NCI-H146 (cell line): ENCODE data around the gene LUZP2.
A peak's percentile ranks its signal among the peaks of the same experiment; 100 is the strongest.

Source experiments
- DNase-seq: peaks from one replicate; lab custom pipeline; 2025; lab: John Stamatoyannopoulos, UW

The LUZP2 gene

DNA sequence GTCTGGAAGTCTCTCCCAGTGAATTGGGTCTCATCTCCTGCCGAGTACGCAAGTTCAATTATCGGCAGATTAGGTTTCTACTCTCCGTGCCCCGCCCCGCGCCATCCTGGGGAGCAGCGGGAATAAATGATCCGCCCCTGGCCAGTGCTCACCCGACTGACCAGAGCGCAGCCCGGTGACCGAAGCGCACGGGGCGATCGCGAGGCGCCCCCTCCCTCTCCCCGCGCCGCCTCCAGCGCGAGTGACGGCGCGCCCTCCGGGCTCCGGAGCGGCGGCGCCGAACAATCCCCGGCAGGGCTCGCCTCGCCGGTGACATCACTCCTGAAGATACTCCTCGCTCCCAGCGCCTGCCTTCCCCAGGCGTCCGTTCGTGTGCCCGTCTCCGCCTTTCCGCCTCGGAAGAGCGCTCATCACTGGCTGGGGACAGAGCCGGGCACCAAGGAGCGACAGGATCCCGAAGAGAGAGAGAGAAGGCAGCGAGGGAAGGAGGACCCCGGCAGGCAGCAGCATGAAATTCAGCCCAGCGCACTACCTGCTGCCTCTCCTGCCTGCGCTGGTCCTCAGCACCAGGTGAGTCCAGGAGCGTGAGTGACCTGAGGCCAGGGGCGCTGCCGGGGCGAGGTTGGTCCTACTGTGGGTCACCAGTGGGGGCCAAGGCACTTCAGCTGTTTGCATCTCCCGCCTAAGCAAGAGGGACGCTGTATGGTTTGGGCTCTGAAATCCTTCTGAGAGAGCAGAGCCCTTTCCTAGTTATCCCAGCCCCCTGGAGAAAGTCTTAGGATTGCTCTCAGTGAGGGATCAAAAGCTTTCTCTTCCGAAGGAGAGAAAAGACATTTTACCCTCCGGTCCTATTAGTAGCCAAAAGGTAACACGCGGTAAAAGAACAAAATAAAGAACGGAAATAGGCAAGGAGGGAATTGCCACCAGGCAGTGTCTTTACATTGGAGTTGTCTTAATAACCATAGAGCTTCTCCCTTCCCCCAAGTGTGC is at the start of gene LUZP2:
Gene LUZP2, plus strand, starts transcription at position 318 of the 990 bp plus-strand sequence.
- DNase-seq = peak; percentile 33

DNA sequence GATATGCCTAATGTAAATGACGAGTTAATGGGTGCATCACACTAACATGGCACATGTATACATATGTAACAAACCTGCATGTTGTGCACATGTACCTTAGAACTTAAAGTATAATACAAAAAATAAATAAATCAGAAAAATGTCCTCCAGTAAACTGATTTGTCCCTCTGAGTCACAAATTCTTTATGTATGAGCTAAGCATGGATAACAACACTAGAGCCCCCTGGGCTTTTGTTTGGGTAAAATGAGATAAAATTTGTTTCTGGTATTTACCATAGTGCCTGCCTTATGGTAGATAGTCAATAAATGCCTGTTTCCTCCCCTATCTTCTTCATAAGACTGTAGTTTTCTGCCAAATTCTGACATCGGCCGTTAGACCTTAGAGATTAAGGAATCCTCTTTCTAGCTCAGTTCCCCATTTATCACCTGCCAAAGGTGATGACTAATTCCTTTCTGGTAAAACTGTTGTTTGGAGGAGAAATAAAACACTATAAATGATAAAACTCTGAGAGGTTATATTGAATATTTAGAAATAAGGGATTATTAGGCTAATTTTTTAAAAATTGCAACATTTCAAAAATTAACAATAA is 43.6 kb upstream of the LUZP2 start:
- DNase-seq = no peak

DNA sequence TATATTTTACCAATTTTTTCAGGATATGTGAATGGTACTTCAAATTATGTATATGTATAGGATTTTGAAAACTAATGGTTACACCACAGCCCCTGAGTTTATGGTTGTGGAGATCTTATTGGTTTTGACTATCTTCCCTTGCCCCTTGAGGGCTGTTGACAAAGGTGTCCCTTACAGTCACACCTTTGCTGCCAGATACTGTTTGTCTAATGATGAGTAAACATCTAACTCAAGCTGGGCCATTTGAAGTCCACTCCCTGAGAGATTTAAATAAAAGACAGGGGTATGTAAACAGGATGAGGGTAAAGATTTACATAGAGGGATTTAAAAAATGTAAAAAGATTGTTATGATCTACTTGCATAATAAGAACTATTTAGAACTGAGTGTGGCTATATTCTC is 38.9 kb upstream of the LUZP2 start:
- DNase-seq = no peak

DNA sequence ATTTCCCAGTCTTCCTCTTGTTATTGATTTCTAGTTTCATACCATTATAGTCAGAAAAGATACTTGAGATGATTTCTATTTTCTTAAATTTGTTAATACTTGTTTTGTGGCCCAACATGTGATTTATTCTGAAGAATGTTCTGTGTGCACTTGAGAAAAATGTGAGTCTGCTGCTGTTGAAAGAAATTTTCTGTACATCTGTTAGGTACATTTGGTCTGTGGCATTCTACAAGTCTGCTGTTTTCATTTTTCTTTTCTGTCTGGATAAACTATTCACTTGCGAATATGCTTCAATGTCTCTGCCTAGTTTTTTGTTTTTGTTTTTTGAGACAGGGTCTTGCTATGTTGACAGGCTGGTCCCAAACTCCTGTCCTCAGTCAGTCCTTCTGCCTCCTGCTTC is 26.4 kb upstream of the LUZP2 start:
- DNase-seq = no peak

DNA sequence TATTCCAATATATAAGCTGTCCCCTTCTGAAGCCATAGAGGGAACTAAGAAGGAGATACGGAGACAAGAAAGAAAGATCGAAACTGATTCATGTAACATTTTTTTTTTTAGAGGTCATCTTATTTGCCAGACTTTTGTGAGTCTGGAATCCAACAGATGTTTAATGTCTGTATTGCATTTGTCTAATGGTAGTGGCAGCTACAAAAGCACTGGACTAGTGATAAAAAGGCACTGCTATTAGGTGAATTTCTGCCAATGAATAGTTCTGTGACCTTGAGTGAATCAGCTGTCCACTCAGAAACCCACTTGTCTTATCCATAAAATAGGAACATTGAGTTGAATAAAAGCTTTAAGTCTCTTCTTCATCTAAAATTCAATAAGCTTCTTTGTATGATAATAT is 25.8 kb upstream of the LUZP2 start:
- DNase-seq = no peak

DNA sequence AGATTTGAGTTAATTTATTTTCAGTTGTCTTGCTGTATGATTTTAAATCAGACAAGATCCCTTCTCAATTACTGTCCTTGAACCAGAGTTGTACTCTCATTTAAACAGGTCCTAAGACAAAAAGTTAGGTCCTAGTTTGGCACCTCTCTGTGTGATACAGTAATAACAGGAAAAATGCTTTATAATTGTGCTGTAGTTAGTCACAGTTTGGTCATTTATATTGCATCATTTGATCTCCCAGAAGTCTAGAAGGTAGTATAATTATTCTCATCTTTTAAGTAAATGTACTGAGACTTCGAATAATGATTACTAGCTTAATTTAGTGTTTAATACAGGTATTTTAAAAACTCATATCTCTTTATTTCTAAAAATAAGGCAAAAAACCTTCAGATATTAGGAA is 18.1 kb upstream of the LUZP2 start:
- DNase-seq = no peak

DNA sequence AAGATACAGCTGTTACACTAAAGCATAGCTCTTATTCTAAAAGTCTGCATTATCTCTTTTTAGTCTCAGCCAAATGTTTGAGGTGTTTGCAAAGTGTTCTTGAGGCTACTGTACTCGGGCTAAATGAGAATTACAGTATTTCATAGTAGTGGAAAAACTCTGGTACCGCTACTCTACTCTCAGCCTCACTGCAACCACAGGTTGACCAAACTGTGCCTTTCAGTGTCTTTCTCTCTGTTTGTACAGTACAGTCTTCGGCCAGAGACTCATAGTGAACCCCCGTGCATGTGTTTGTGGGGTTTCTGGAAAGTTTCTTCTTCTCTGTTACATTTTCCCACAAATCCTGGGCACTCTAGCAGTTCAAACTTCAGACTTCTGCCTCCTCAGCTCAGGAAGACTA is 7.4 kb upstream of the LUZP2 start:
- DNase-seq = no peak

DNA sequence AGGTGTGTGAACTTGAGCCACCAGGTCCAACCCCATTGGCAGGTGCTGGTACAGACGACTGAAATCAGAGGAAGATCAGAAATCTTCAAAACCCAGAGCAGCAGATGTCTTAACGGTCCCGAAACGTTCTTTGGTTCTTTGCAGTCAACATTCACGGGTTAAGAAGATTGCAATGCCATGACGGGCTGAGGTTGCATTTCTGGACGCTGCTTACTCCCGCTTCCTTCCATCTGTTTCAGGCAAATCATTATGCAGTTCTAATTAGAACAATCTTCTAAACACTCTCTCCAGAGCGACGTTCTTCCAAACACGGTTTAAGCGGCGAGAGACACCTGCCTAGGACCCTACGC is 492 bp upstream of the LUZP2 start:
- peak; percentile 0 for DNase-seq

DNA sequence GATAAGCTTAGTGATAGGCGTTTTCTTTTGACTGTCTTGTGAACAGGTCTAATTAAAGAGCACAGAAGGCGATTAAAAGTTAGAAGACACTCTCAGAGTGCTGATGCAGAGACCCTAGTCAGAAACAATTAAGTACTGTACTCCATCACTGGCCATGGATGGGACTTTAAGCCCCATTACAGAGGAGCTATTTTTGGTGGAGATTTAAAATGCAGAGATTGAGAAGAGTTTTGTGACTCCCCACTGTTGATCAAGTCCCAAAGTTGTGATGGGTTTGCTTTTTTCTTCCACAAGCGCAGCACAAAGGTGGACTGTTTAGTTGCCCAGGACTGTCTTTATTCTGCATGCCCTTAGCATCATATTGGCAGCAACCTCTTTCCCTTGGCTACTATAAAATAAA is 978 bp downstream of the LUZP2 start:
- no peak for DNase-seq

DNA sequence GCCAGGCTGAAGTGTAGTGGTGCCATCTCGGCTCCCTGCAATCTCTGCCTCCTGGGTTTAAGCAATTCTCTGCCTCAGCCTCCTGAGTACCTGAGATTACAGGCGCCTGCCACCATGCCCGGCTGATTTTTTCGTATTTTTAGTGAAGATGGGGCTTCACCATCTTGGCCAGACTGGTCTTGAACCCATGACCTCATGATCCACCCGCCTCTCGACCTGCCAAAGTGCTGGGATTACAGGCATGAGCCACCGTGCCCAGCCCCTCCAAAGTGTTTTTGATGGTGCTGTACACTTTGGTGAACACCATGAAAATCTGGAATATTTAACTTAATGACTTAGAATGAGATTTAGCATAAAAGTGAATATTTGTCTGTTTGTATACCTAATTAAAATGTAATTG is 5.6 kb downstream of the LUZP2 start:
- no peak for DNase-seq

DNA sequence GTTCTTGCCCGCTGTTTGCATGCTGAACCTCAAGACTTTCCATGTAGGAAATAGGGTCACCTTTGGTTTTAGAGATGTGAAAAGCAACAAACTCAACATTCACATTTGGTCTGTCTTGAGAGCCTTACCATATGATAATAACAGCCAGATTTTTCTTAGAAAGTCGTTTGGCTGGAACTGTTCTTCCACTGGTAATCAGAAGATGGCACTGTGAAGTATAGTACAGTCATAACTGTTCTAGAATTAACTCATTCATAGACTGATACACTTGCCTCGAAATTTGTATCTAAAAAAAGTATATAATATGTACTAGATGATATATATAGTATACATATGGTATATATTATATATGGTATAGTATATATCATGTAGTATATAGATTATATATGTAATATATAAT is 12.3 kb downstream of the LUZP2 start:
- no peak for DNase-seq

DNA sequence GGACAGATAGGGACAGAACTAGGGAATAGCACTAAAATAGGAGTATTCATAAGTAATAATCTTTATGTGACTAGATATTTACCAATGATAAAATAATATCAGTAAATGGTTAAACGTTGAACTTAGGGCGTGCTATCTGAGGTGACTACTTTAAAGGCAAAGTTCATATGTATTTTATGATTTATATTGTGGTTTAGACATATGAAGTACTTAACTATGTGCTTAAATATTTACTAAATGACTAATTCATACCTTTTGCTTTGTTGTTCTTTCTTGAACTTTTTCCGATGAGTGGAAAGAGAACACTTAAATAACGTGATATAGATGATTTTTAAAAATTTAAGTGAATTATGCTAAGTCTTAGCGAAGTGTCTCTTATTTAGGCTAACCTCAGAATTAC is 14.7 kb downstream of the LUZP2 start:
- DNase-seq = no peak

DNA sequence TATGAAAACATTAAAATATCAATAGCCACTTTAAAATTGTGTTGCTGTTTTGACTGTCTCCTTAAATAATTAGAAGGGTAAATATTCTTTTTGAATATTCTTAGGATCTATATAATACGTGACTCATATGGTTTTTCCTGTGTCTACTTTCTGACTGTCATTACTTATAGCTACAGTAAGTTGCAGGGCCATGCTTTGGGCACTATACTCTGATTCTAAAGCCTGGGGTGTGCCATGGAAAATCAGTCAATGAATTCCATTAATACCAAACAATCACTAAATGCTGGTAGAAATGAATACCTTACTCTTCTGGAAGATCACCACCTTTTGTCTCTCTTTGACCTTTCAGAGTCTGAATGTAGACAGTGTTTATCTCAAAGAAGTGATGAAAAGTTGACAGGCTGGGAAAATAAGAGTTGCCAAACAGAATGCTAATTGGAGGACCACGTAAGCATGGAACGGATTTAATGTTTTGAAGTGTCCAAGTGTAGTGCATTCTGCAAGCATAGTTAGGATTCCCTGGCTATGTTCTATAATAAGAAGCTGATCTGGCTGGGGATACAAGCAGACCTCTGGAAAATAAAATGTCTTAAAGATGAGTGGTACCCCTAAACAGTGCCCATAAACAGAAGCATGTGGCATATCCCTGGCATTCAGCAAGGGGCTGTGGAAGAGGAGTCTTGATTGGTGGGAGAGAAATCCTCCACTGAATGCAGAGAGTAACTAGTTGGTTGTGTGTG is 16.8 kb downstream of the LUZP2 start:
- DNase-seq = no peak

DNA sequence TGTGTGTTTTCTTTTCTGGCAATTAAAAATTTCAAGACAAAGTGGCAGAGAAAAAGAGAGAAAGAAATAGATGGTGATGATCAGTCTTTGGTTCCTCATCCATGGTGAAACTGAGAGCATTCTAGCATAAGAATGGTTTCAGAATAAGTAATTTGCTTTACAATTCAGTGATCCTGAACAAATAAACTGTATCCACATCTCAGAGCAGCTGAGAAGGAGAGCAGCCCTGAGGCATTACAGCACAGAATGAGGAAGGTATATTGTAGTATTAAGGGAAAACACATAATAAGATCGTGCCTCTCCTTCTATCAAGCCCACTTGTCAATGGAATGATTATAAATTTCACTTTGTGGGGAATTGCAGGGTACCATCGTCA is 17.4 kb downstream of the LUZP2 start:
- DNase-seq = no peak

DNA sequence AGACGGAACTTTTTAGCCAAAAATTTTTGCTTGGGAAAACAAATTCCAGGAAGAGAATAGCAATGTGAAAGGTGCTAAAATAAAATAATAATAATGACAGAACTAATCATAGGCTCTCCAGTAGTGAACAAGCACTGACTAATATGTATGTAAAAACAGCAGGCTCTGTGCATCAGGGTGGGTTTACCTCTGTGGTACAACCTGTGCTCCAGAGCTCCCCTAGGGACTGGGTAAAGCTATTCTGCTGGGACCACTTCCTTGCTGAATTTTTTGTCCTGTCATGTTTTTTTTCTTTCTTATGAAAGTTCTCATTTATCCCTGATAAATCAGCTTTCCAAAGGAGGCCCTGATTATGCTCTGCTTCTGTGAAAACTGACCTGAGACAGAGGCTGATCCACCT is 18.8 kb downstream of the LUZP2 start:
- no peak for DNase-seq

DNA sequence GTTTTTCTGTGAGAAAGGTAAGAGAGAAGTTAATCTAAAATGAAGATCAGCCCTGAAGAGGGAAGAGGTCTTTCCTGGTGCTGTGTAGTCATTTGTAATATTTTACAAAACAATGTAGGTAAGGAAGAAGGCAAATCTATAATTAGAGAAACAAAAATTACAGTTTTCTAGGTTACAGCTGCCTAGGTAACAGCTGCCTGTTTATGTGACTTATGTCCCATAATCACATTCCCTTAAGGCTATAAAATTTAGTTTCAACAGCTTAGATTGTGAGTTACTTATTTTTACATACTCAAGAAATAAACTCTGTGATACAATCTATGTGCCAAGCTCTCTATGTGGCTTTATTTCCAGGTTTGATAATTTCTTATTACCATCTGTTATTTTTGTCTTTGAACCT is 19.8 kb downstream of the LUZP2 start:
- no peak for DNase-seq

DNA sequence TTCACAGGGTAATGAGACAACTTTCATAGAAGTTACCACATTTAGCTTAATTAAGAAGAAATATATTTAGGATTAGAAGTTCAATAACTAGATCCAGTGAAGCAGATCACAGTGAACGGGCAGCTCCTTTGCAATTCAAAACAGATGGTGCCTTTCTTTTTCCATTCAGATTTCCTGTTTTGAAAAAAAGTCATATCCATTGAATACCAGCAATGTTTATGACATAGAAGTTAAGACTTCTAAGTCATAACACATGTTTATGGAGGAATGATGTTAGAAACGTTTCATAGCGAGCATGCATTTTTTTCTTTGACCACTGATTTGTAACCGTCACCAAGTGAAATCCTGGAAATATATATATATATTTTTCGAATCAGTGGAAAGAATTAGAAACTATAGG is 24.7 kb downstream of the LUZP2 start:
- no peak for DNase-seq

DNA sequence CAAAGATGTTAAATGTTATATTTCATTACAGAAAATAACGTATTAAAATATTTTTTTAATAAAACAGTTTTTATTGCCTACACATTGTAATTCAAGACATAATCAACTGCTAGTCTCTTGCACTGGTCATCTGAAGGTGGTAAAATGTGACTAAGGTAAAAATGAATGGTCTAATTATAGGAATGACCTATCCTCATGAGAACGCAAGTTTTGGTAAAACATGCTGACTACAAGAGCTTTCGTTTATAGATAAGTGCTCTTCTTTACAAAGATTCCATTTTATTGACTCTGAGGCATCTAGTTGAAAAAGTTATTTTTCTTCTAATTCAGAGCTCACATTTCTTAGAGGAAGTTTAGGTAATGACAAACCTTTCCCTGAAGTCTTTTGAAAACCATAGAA is 27.3 kb downstream of the LUZP2 start:
- DNase-seq = no peak

DNA sequence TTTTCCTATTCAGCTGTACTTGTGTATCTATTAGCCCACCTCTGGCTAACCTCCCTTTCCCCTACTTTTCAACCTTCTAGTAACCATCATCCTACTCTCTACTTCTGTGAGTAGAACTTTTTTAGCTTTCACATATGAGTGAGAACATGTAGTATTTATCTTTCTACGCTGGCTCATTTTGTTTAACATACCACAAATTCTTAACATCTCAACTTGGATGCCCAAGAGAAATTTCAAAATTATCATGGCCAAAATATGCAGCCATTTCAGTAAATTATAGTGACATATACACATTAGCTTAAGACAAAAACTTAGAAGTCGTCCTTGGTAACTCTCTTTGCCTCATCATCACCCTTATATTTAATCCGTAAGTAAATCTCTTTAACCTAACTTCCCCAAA is 34.7 kb downstream of the LUZP2 start:
- no peak for DNase-seq

DNA sequence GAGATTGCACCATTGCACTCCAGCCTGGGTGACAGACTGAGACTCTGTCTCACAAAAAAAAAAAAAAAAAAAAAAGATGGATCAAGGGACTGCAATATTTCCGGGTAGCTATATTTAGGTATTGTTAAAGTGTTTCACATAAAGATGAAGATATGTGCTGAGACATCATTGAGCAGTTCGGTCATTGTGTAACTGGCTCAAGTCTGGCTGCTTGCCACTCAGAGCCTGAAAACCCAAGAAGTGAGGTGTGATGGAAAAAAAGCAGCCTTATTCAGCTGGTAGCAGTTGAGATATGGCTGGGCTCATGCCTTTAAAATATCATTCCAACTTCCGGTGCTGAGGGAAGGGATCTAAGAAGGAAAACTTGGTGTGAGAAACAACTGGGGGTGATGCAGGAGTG is 46.9 kb downstream of the LUZP2 start:
- no peak for DNase-seq

DNA sequence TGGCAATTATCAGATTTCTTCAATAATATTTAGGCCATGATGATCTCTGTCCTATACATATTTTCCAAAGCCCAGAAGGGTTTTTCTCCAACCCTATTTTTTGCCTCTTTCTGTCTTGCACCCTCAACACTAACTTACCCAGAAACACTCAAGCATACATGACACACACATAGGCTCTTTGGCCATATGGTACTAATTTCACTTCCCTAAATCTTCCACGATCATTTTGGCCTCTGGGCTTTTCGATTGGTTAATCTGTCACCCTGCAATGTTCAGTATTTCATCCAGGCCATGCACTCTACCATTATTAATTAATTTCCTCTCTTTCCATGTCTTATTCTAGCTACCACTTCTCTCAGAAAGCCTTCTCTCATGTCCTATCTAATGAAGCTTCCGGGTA is 59.8 kb downstream of the LUZP2 start:
- no peak for DNase-seq

DNA sequence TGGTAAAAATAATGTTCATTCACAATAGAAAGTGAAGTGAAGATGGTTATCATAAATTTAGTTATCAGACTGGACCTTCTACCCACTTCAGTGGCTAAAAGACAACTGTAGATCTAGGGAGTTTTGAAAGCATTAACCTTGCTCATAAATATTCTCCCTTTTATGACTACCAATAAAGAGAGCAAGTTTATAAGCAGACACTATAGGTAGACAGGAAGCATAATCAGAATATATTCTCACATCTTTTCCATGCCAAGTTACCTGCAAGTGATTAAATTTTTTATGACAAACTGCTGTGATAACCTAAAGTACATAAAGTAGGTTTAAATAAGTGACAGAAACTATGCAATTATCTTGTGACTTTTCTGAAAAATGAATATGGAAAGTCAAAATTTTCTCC is 62.5 kb downstream of the LUZP2 start:
- no peak for DNase-seq

DNA sequence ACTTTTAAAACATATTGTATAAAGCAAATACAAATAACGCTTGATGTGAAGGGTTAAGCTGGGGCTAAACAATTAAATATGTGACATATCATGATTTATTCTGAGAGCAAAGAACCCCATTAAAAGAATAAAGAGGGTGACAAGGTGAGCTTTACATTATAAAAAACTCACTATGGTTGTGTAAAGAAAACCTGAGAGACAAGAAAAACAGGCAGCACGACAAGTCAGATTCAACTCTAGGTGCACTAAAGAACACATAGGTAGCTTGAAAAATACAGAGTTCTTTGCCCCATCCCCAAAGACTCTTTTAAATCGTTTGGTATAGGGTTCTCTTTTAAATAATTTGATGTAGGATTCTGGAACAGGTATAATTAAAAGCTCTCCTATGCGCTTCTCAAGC is 63.5 kb downstream of the LUZP2 start:
- DNase-seq = no peak
